ENCODE measurements around the gene ACTN1.

Gene ACTN1

DNA sequence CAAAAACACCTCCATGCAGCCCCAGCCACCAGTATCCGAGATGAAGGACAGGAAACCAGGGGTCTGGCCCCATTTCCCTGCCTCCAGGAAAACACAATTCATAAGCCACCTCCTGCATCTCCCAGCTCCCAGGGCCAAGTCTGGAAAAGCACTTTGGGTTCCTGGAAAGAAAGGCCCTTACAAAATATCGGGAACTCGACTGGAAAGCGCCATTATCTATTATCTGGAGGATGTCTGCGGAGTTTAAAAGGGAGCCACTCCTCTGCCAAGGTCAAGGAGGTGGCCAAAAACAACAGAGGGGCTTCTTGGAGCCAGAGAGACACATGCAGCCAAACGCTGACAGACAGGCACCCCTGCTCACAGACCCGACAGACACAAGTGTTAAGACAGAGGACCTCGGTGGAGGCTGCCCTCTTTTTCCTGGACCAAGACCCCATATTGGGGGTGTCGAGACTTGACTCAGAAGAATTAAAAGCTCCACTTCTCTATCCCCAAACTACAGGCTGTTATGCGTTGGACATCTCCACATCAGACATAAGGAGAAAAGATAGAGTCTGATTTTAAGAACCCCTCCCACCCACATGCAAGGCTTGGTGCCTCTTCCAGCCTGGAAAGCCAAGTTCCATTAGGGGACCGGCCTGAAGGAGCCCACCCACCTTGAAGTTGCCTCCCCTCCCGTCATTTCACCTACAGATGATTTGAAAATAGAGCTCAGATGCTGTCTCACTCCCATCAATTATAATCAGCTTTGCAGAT lies 9.6 kb downstream of the ACTN1 start:
- no peak for DNase-seq (ENCODE audit: low read depth)

- no peak for DNase-seq (ENCODE audit: low read depth)
Measured at GRCh38 chr14:68968721-68969120, 10.4 kb downstream of the ACTN1 start.

DNA sequence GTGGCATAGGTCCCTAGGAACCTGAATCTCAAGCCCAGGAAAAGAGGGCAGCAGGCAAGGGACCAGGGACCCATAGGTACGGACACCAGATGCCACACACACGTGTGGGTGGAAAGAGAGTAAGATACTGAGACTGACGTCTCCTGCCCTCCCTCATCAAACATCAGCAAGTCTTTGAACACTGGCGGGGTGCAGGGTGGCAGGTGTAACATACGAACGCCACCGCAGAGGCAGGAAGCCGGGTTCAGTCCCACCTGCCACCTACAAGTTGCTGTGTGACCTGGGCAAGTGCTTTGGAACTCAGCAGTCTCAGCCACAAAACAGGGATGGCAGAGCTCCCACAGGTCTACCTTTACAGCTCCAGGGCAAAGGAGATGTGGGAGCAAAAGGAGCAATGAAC lies 11.1 kb downstream of the ACTN1 start:
- no peak for DNase-seq (ENCODE audit: low read depth)

DNA sequence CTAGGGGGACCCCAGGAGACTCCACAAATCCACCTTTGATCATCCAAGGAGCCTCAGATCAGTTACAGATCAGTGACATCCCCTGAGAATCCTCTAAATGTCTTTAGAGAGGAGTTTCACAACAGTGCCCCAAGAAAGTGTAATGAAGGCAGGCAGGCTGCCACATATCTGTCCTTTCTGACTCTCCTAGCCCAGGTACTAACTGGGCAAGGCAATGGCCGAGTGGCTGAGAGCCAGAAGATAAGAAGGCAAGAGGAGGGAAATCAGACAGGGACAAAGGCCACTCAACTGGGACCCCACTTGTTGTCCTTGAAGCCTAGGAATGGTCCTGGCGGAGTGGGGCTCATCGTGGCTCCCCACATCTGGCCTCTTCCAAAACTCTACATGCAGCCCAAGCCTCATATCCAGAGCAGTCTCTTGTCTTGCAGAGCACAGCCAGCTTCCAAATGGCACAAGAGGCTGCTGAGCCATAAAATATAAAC lies 11.6 kb downstream of the ACTN1 start:
- DNase-seq (ENCODE audit: low read depth), result no peak

DNA sequence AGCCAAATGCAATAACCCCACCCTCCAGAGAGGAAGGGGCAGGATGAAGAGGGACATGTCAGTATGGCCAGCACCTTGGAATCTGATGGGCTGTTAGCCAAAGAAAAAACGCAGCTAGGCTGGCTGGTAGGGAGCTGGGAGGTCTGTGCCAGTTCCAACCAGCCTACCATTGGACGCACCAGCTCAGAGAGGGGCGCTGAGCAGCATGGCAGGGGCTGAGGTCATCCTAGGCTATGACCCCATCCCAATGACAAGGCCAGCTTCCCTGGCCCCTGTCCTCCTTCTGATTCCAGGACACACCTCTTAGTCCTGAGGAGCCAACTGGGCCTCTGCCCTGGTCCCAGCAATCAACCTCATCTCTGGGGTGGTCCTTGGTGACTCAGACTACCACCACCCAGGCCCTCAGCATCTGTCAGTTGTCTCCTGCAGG lies 12.2 kb downstream of the ACTN1 start:
- DNase-seq (ENCODE audit: low read depth), result no peak

GRCh38 chr14:68965261-68965761 lies 13.8 kb downstream of the ACTN1 start:
- DNase-seq (ENCODE audit: low read depth), result no peak

GRCh38 chr14:68964300-68965093 lies 14.6 kb downstream of the ACTN1 start:
- no peak for DNase-seq (ENCODE audit: low read depth)

DNA sequence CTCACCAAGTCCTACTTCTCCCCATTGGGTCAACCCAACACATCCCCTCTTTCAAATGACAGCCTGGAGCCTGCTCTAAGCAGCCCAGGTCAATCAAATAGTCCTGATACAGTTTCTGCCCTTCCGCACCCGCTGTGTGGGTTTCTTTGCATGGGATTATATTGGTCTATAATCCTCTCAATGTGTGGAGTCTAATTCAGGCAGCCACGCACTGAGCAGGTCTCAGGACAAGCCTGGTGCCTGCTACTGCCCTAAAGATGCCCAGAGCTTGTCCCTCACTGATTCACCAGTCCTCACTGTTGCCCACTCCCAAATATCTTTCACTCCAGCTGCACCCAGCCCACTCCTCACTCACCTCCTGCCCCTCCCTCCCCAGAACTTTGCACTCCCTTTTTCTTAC lies 16.4 kb downstream of the ACTN1 start:
- no peak for DNase-seq (ENCODE audit: low read depth)

DNA sequence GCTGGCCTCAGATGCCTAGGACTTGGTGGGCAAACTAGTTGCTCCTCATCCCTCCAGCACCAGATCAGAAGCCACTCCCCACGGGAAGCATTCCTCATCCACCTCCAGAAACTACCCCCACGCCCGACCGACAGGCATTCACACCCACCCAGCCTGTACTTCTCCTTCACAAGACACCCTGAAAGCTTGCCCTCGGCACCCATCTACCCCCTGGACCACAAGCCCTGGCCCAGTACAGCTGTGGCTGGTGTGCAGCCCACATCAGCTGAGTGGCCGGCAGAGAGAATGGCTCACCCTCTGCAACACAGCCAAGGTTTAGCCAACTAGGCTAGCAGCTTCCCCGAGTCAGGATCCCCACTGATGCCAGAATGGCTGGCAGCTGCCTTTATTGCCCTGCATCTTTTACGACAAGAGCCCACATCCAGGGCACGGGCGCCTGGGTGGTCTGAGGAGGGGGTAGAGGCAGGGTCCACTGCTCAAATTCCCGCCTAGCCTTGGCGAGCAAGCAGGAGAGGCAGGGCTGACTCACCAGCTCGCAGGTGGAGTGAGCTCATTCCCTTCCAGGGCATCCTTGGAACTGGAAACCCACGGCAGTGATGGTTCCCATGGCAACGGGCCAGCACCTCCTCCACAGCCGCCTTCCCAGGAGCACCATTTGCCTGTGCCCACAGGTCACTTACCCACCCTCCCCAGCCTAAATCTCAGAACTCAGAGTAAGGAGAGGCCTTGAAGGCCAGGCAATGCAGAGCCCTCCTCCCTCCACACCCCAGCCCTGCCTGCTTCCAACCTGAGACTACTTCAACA lies 17.1 kb downstream of the ACTN1 start:
- DNase-seq (ENCODE audit: low read depth), result no peak

- DNase-seq (ENCODE audit: low read depth), result no peak
Measured at GRCh38 chr14:68961361-68961760, 17.7 kb downstream of the ACTN1 start.

- DNase-seq (ENCODE audit: low read depth), result no peak
Measured at GRCh38 chr14:68960123-68960522, 19.0 kb downstream of the ACTN1 start.

GRCh38 chr14:68959035-68959434 lies 20.1 kb downstream of the ACTN1 start:
- DNase-seq (ENCODE audit: low read depth), result no peak

- DNase-seq (ENCODE audit: low read depth), result no peak
Measured at GRCh38 chr14:68958553-68958952, 20.5 kb downstream of the ACTN1 start.

DNA sequence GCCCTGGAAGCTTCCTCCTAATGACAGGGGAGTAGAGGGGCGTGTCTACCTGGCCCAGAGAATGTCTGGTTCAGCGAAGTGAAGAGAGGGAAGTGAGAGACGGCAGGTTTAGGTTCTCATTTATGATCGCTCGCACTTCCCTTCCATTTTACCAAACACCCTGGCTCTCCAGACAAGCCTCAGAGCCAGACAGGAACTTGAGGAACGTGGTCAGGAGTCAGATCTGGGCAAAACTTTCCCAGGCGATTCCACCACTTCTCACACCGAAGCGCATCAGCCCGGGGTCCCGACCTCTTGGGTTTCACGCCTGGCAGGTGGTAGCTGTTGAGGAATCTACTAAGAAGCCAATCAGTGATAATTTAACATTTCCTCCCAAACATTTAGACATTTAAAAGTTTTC lies 21.3 kb downstream of the ACTN1 start:
- DNase-seq (ENCODE audit: low read depth), result no peak

GRCh38 chr14:68956724-68957123 lies 22.4 kb downstream of the ACTN1 start:
- DNase-seq (ENCODE audit: low read depth), result no peak

- DNase-seq (ENCODE audit: low read depth), result no peak
Measured at GRCh38 chr14:68955851-68956179, 23.3 kb downstream of the ACTN1 start.

DNA sequence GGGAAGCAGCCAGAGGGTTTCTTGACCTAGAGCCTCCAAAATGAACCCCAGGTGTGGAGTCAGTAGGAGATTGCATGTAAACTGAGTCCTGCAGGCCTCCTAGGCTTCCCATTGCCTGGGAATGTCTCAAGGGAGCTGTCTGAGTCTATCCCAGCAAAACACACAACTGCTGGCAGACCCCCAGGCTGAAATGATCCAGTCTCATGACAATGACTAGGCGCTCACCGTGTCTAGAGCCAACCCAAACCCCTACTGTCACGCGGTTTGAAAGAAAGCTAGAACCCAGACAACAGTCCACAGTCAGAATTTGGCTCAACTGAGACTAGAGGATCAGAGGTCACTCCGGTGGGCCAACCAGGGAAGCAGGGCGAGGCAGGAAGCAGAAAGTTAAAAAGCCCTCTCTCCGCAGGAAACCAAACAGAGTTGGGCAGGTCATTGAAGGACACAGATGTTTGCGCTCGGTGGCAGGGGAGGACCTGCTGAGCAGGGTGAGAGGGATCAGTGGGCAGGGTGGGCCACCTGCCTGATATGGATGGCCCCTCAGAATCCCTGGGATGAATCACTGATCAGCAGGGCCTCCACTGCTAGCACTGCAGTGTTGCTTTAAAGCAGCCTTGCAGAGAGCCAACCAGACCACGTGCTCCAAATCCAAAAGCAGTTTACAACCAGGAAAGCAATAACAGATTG lies 23.8 kb downstream of the ACTN1 start:
- DNase-seq (ENCODE audit: low read depth), result no peak

- no peak for DNase-seq (ENCODE audit: low read depth)
Measured at GRCh38 chr14:68953196-68953555, 25.9 kb downstream of the ACTN1 start.

DNA sequence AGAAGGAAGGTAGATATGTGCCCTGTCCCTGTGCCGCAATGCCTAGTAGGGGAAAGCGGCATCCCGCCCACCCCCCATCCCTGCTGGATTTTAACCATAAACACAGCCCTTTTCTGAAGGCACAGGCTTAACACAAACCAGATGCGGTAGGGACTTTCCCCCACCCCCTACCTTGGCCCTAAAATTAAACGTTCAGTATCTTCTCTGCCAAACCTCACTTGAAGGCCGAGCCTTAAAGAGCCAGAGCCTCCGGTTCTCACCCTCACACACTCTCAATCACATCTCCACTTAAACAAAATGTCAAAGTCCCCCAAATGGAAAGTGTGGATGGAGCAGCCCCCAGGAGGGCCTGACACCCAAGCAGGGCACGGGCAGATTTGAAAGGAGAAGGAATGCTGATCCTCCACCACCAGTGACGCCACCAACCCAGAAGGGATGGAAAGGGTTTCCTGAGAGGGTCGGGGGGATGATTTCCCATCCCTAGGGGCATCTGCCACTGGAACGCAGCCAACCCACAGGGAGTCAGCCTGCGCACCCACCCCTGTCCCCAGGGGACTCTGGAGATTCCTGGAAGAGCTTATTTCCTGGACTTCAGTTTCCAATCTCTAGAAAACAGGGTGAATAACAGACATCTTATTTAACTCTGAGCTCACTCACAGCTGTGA lies 26.4 kb downstream of the ACTN1 start:
- DNase-seq (ENCODE audit: low read depth), result no peak

DNA sequence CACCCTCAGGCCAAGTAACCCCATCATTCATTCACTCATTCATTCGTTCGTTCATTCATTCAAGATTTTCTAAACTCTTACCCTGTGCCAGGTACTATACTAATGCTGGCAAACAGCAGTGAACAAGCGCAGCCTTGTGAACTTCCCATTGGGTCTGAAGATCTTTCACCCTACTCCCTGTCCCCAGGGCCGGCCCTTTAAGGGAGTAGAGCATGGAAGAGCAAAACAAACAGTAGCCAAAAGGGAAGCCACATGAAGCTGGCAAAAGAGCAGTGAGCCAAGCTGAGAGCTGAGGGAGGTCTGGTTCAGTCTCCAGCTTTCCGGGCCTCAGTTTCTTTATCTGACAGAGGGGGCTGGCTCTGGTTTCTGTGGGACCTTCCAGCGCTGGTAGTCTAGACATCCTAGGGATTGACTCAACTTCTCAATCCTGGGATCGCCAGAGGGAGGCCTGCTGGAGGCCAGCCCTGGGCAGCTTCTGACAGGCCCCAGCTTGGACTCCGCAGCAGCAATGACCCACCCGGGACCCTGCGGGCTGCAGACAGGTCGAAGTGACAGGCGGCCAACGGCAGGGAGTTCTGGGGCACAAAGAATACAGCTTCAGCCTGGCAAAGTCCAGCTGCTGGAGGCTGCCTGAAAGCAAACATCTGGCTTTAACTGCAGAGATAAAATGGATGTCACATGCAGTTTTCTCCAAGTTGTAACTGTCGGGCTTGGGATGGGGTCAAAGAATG lies 27.1 kb downstream of the ACTN1 start:
- no peak for DNase-seq (ENCODE audit: low read depth)
